8988T (cell line): ENCODE data around the gene WWOX.

Source experiments
- DNase-seq: peaks from one replicate; pipeline ENCODE4 v3.0.0; 2011

Gene WWOX

DNA sequence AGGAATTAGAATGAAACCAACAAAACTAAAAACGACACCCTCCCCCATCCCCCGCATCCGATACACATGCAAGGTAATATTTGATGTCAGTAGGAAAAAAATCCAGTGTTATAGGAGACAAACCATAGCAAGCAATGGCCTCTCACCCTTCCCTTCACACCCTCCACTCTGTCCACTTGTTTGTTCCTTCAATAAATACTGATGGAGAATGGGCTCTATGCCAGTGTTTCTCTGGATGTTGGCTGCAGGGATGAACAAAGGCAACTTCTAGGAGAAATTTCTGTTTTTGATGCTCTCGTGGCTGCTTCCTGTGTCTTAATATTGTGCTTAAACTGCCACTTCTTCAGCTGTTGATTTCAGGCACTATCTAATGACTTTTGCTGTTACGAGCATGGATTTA lies 98.8 kb downstream of the WWOX start:
- DNase-seq: no peak

DNA sequence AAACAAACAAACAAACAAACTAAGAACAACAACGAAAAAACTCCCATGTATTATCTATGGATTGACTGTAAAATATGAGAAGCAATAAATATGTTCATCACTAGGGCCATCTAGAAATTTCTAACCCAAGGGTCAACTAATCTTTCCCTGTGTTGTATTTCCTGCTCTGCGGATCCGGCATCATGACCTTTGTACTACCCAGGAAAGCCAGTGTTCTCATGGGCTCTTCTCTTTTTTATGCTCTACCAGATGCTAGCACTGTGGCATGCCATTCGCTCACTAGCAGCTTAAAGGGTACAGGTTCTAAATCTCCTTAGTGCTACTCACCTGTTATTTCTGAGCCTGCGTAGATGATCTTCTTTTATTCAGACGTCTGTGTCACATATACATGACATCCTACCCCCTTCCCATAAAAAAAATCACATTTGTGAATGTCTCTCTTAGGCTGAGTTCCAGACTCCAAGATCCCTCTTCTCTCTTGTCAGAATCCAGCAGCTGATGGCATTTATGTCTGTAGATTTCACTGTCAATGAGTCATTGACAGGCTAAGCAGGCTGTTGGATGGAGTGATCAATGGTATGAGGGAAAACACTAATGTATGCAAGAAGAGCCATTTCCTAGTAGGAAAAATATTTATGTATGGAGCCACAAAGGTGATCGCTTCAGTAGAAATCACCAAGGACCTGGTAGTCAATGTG lies 100.0 kb downstream of the WWOX start:
- no peak for DNase-seq

GRCh38 chr16:78200023-78200389 lies 100.6 kb downstream of the WWOX start:
- DNase-seq: no peak

GRCh38 chr16:78200623-78201096 lies 101.2 kb downstream of the WWOX start:
- no peak for DNase-seq

DNA sequence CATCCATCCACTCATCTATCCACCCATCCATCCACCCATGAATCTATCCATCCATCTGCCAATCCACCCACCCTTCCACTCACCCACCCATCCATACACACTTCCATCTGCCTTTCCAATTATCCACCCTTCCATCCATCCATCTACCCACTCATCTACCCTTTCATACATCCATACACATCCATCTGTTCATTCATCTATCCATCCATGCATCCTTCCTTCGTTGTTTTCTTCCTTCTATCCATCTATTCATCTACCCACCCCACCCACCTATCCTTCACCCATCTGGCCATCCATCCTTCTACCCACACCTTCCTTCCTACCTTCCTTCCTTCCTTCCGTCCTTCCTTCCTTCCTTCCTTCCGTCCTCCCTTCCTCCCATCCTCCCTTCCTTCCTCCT lies 106.1 kb downstream of the WWOX start:
- DNase-seq: no peak

DNA sequence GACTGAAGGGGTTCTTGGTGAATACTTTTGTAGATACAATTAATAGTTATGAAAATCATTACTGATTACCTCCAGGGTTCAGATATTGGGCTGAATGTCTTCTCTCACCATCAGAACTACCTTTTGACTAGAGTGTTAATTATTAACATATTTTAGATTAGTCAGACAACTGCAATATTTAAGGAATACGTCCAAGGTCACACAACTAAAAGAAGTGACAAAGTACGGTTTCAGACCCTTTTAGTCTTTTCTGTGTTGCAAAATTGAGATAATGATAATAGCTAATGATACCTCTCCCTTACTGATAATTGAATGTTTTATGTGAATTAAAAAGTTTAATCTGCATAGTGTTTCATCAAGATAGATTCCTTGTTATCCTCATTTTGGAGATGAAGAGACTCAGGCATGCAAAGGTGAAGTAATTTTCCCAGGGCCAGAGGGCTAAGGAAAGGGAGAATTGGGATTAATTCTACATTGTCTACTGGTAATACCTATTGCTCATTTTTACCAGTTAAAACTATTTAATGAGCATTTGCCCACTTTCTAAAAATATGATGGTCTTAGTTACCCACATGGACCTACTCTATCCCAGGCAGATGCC lies 107.3 kb downstream of the WWOX start:
- no peak for DNase-seq

DNA sequence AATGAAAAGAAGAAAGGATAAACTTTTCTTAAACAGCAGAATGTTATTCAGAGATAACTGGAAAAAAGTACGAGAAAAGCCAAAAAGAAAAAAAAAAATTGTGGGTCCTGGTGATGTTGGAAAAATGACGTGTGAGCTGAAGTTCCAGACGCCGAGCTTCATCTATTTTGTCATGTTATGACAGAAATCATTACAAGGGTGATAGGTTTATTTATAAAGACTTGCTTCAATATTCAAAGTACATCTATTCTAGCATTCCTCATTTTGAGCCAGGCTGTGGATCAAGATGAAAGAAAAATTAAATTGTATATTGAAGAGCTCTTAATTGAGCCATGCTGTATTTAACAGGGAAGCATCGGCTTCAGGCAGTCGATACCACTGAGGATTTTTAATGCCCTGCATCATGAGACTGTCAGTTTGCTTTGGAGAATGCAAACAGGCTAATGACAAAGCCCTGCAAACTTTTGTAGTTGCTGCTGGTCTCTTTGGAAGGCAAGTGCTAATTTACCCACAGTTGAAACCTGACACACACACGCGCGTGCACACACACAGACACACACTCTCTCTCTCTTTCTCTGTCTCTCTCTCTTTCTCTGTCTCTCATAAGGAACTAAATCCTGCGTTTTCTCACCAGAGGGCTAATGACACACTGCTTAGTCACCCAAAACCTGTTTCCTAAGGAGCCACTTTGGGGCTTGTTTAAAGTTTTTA lies 110.7 kb downstream of the WWOX start:
- DNase-seq: no peak

- no peak for DNase-seq
These were observed 111.7 kb downstream of the WWOX start for GRCh38 chr16:78211020-78211599.

GRCh38 chr16:78211946-78212345 lies 112.5 kb downstream of the WWOX start:
- no peak for DNase-seq

- no peak for DNase-seq
These were observed 113.2 kb downstream of the WWOX start for GRCh38 chr16:78212674-78213073.

GRCh38 chr16:78213751-78214150 lies 114.3 kb downstream of the WWOX start:
- no peak for DNase-seq

GRCh38 chr16:78215222-78215621 lies 115.8 kb downstream of the WWOX start:
- DNase-seq: no peak

GRCh38 chr16:78216166-78216745 lies 116.8 kb downstream of the WWOX start:
- DNase-seq: no peak

- DNase-seq: no peak
These were observed 117.8 kb downstream of the WWOX start for GRCh38 chr16:78217276-78217675.

- DNase-seq: no peak
These were observed 118.8 kb downstream of the WWOX start for GRCh38 chr16:78218279-78218678.

DNA sequence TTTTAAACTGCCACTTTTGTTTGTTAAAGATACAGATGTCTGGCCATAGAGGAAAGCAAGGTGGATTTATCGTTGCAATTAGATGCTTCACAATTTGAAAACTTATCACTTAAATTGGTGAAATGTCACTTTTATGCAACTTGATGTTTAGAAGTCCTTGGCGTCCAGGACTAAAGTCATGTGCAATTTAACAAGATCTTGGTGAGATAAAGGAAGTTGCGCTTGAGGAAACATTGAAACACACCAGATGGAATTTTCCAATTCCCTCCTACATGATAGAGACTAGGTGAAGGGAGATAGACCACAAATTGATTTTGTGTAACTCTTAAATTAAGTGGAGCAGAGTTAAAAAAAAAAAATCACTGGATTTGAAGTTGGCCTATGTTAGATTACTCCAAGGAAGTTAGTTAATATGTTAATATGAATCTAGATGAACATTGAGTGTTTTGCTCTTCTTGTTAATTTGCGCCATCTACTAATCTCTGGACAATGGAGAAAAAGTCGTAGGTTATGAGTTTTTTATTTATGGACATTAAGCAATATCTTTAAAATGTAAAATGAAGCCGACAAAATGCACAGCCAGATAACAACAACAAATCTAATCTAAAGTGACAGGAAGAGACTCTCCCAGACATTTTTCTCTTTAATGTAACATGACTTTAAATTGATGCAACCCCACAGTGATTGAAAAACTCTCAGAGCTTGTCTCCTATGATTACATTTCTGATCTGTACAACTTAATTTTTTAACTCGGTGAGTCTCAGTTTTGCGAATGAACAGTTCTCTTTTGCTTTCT lies 119.6 kb downstream of the WWOX start:
- DNase-seq: no peak

DNA sequence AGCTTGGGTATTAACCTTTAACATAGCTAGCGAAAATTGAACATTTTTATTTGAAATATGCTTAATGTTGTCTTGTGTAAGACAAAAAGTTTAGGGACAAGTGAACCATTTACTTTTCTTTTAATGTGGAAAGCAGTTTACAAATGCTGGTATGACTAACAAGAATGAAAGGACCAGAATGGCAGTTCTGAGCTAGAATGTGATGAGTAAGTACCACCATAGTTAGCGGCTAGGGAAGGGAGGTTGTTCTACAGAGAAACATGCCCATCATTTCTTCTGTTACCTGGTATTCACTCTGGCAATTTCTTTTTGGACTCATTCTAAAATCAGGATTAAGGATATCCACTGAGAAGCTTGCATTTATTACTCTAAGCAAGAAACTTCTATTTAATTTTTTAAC lies 121.1 kb downstream of the WWOX start:
- DNase-seq: no peak

GRCh38 chr16:78221892-78222291 lies 122.4 kb downstream of the WWOX start:
- no peak for DNase-seq

DNA sequence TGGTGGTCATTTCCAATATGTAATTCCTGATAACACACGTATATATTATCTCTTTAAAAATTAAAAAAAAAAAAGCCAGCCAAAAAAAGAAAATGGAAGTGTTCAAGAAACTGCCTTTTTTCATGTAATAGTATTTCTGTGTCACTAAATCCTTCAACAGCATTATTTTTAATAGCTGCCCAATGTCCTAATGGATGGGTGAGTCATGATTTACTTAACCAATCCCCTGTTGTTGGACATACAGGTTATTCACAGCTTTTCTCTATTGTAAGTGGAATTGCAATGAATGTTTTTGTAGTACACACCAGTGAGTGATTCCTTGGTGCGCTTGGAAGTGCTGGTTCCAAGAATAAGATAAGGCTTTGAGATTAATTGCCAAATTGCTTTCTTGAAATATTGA lies 124.9 kb downstream of the WWOX start:
- DNase-seq: no peak

DNA sequence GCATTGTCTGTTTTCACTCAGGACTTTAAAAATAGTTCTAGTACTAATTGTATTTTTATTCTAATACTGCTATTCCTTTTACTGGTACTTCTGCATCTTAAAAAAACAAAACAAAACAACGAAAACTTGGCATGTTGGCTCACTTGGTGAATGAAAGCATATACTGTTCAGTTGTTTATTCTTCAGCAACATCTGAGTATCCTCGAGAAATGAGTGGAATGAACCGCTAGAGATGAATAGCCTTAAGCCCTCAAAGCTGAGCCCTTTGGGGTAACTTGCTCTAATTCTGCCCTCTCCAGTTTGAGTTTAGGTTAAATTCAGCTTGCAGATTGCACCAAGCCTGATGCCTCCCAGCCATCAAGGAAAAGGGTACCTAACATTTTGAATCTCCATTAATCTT lies 126.5 kb downstream of the WWOX start:
- DNase-seq: no peak

DNA sequence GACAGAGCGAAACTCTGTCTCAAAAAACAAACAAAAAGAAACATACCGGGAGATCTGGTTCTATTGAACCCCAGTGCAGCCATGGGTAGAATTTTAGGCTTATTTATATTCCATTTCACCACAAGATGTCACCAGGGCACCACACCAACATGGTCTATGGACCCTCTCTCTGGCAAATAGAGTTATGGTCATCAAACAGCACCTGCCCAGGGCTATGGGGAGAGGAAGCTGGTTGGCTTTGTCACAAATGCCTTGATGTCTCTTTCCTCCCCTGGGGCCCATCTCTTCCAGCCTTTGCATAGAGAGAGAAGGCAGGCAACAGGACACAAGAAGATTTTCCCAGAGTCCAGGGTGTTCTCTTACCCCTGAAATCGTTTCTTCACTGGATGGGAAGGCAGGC lies 128.4 kb downstream of the WWOX start:
- DNase-seq: peak; percentile 24

GRCh38 chr16:78228704-78229103 lies 129.2 kb downstream of the WWOX start:
- DNase-seq: no peak

- DNase-seq: no peak
These were observed 131.4 kb downstream of the WWOX start for GRCh38 chr16:78230832-78231231.
